ENCODE results near the gene ACKR1. TPM values are rescaled to one million over a fixed set of nuclear protein-coding genes. Genes with fewer than 3 reads are reported as not detected.
A peak's percentile ranks its signal among the peaks of the same experiment; 100 is the strongest.

The ACKR1 gene
- total and polyA plus RNA-seq, 2 of the 13 experiments (the other 11 are each of a cell fraction or from before 2014, with no cell fraction given) = not detected

- ATAC-seq = peak; percentile 83
- 12% methylated on average over 5 of the region's 5 CpGs for WGBS (ENCODE audit: low lambda C conversion rate)
- in situ Hi-C loops (cut with HindIII; ENCODE audit: extremely low pct_ligation_motif_present, low pct_unique_long_range_greater_than_20kb) = no loop called here
Observed at GRCh38 chr1:159214149-159214760, 9.6 kb downstream of the ACKR1 start.

More at GRCh38 chr1:159214149-159214760, 9.6 kb downstream of the ACKR1 start:
- H3K4me1 ChIP-seq (ENCODE audit: insufficient read depth, low read length) = no peaks in the 10 kb centered on the region
- H4K20me1 ChIP-seq (ENCODE audit: insufficient read depth, low read length) = no peaks in the 10 kb centered on the region
- BruUV-seq (replicated peaks) = no TSS peak
- H3K4me3 ChIP-seq (replicated peaks in 1 of 3; ENCODE audit: insufficient read depth in 1 of 3, low read depth in 2 of 3, low read length in 3 of 3) = no peak overlapping the region
- H3K36me3 ChIP-seq (replicated peaks in 1 of 2; ENCODE audit: control insufficient read depth in 1 of 2, insufficient read depth in 2 of 2, low read length in 2 of 2) = no peaks in the 10 kb centered on the region
- H3K9me3 ChIP-seq (ENCODE audit: low read length) = no peaks in the 10 kb centered on the region
- H2AFZ ChIP-seq (ENCODE audit: low read length) = no peak overlapping the region
- no peak overlapping the region for H3K4me2 ChIP-seq (ENCODE audit: low read depth, low read length)
- no peak overlapping the region for H3K9ac ChIP-seq (ENCODE audit: insufficient read depth, low read depth, low read length)
- H3K27ac ChIP-seq (ENCODE audit: extremely low read length, insufficient read depth, low read length) = no peak overlapping the region
- POLR2A ChIA-PET = no interaction called here
- FAIRE-seq = peak; percentile 32
- peak; percentile 8 for DNase-seq (ENCODE audit: low spot score)
- CTCF ChIA-PET (ENCODE audit: low intra/inter-chr PET ratio, low total read pairs) = interaction anchor here (1.3 kb wide), 1 partner anchor 54 kb away, joined by 11 read pairs; no protein-coding TSS in a partner anchor
- TF ChIP-seq STAG1 (CRISPR knock-in tag; IDR thresholded peaks at IDR 0.05) (peak; percentile 37), CTCF (CRISPR knock-in tag; IDR thresholded peaks at IDR 0.05) (peak; percentile 71), ZNF143 (CRISPR knock-in tag; IDR thresholded peaks at IDR 0.05) (no peak), SMC3 (IDR thresholded peaks at IDR 0.05; ENCODE audit: low read length) (peak; percentile 47; the same call in 1 of the 2 replicates)
- intact Hi-C loops (cut with micrococcal nuclease; ENCODE audit: unreplicated experiment) = no loop called here
- no peaks in the 10 kb centered on the region for H3K79me2 ChIP-seq (ENCODE audit: insufficient read depth, low read length)
- H3K27me3 ChIP-seq (ENCODE audit: control insufficient read depth in 1 of 2, insufficient read depth in 2 of 2, low read length in 2 of 2) = no peaks in the 10 kb centered on the region

Data from HepG2 (cell line).